ENCODE results near the gene SNX32. TPM values are rescaled to one million over a fixed set of nuclear protein-coding genes. Genes with fewer than 3 reads are reported as not detected.

SNX32 gene
- total RNA-seq, 2 donors from 2014 or later = 2.2 to 4.6 TPM

DNA sequence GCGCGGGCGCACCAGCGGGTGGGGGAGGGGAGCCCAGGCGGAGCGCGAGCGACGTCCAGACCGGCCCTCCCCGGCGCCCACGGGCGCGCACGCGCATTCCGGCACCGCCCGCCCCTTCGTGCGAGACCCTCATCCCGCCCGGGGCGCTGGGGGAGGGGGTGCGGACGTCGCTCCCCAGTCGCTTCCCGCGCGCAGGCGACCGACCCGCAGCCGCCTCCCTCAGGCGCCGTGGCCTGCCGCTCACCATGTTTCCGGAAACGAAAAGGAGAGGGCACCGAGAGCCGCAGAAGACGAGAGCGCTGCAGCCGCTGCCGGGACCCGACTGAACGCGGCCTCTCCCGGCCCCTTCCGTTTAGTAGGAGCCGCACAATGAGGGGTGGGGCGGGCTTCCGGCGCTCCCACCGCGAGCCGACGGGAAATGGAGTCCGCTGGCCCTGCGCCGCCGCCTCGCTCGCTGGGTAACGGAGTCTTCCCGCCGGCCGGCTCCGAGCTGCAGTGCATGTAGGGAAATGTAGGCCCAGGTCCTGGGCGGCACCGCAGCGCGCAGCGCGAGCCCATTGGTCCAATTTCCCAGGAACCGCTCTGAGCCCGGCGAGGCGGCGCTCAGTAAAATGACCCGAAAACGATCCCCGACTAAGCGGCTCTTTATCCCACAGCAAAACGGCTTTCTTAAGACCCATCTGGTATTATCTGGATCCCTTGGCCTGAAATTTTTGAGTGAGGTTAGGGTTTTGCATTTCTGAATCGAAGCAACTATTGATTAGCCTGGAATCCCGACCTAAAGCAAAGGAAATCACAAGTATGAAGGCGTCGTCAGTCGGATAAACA lies 24.3 kb downstream of the SNX32 start, which contains the start of gene CFL1:
TSS of gene CFL1 (minus strand) at position 328 of the 828 bp plus-strand sequence. CDS start at position 247, 81 bp downstream.
- DNase-seq (peak; percentile 98), ATAC-seq (replicated peaks in 1 of 2) (peak; percentile 66)
- Mint-ChIP-seq H3K36me3 (ENCODE audit: insufficient read depth in 2 of 2) (peaks cover 26 to 38% of the 10 kb centered on the region in 2 donors), H3K27me3 (ENCODE audit: low read depth) (no peaks in the 10 kb centered on the region), H3K9me3 (no peaks in the 10 kb centered on the region), H3K27ac (peak within 1 kb of the TSS; percentile 95), H3K4me3 (peak within 1 kb of the TSS; percentile 97), H3K4me1 (ENCODE audit: low read depth) (peaks cover 65% of the 10 kb centered on the region)

- ATAC-seq (replicated peaks in 1 of 2) (no peak), DNase-seq (no peak)
- Mint-ChIP-seq H3K27ac (peak overlapping the region; percentile 95), H3K27me3 (ENCODE audit: low read depth) (no peaks in the 10 kb centered on the region), H3K4me3 (peak overlapping the region; percentile 96 to 97), H3K4me1 (ENCODE audit: low read depth) (peaks cover 64% of the 10 kb centered on the region), H3K9me3 (no peaks in the 10 kb centered on the region), H3K36me3 (ENCODE audit: insufficient read depth in 2 of 2) (peaks cover 24 to 36% of the 10 kb centered on the region in 2 donors)
Measured at GRCh38 chr11:65858681-65859087, 24.9 kb downstream of the SNX32 start.

GRCh38 chr11:65859095-65859811 lies 25.5 kb downstream of the SNX32 start:
- H3K36me3 Mint-ChIP-seq (ENCODE audit: insufficient read depth in 2 of 2) = peaks cover 20 to 31% of the 10 kb centered on the region in 2 donors
- H3K4me3 Mint-ChIP-seq = peak overlapping the region; percentile 96 to 97
- no peaks in the 10 kb centered on the region for H3K27me3 Mint-ChIP-seq (ENCODE audit: low read depth)
- H3K9me3 Mint-ChIP-seq = no peaks in the 10 kb centered on the region
- peak; percentile 99 to 100 for DNase-seq
- H3K27ac Mint-ChIP-seq = peak overlapping the region; percentile 95
- peaks cover 58% of the 10 kb centered on the region for H3K4me1 Mint-ChIP-seq (ENCODE audit: low read depth)
- ATAC-seq (replicated peaks in 1 of 2) = peak; percentile 69 to 71

DNA sequence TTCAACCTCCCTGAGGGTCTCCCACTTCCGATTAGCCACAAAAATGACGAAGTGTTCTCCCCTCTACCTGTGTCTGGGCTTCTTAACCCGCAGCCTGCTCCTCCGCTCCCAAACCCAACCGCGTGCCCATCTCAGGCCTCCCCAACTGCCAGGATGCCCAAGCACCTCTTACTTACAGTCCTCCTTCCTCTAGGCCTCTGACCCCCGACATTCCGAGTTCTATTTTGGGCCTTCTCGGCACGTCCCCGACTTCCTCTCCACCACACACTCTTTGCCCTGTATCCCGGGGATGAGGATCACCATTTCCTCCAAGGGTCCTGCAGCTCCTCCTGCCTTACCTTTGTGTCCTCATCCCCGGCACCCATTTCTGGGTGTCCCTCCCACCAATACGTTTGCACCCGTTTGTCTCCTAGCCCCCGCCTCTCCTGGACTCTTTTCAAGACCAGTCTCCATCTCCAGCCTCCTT lies 26.1 kb downstream of the SNX32 start:
- DNase-seq (no peak), ATAC-seq (replicated peaks in 1 of 2) (peak; percentile 0 to 5)
- H3K4me1 Mint-ChIP-seq (ENCODE audit: low read depth) = peaks cover 52% of the 10 kb centered on the region
- H3K4me3 Mint-ChIP-seq = peak overlapping the region; percentile 96 to 97
- peak overlapping the region; percentile 83 for H3K27ac Mint-ChIP-seq
- no peaks in the 10 kb centered on the region for H3K9me3 Mint-ChIP-seq
- H3K27me3 Mint-ChIP-seq (ENCODE audit: low read depth) = no peaks in the 10 kb centered on the region
- H3K36me3 Mint-ChIP-seq (ENCODE audit: insufficient read depth in 2 of 2) = peaks cover 15 to 25% of the 10 kb centered on the region in 2 donors

- Mint-ChIP-seq H3K27ac (peak within 1 kb of the TSS; percentile 95), H3K36me3 (ENCODE audit: insufficient read depth in 2 of 2) (peaks cover 12 to 23% of the 10 kb centered on the region in 2 donors), H3K27me3 (ENCODE audit: low read depth) (no peaks in the 10 kb centered on the region), H3K4me3 (peak within 1 kb of the TSS; percentile 96 to 97), H3K9me3 (no peaks in the 10 kb centered on the region), H3K4me1 (ENCODE audit: low read depth) (peaks cover 46% of the 10 kb centered on the region)
- ATAC-seq (replicated peaks in 1 of 2) (peak; percentile 43 to 47), DNase-seq (peak; percentile 97)
Measured at GRCh38 chr11:65860278-65861164, 26.8 kb downstream of the SNX32 start, which contains the start of gene MUS81. Gene MUS81 (plus strand): TSS chr11:65860433. CDS start chr11:65860754, 321 bp downstream.

GRCh38 chr11:65861165-65861505 lies 27.4 kb downstream of the SNX32 start:
- H3K27me3 Mint-ChIP-seq (ENCODE audit: low read depth) = no peaks in the 10 kb centered on the region
- peak overlapping the region; percentile 87 for H3K27ac Mint-ChIP-seq
- ATAC-seq (replicated peaks in 1 of 2) (no peak), DNase-seq (no peak)
- H3K36me3 Mint-ChIP-seq (ENCODE audit: insufficient read depth in 2 of 2) = peaks cover 10 to 19% of the 10 kb centered on the region in 2 donors
- peaks cover 39% of the 10 kb centered on the region for H3K4me1 Mint-ChIP-seq (ENCODE audit: low read depth)
- peak overlapping the region; percentile 96 to 97 for H3K4me3 Mint-ChIP-seq
- no peaks in the 10 kb centered on the region for H3K9me3 Mint-ChIP-seq

DNA sequence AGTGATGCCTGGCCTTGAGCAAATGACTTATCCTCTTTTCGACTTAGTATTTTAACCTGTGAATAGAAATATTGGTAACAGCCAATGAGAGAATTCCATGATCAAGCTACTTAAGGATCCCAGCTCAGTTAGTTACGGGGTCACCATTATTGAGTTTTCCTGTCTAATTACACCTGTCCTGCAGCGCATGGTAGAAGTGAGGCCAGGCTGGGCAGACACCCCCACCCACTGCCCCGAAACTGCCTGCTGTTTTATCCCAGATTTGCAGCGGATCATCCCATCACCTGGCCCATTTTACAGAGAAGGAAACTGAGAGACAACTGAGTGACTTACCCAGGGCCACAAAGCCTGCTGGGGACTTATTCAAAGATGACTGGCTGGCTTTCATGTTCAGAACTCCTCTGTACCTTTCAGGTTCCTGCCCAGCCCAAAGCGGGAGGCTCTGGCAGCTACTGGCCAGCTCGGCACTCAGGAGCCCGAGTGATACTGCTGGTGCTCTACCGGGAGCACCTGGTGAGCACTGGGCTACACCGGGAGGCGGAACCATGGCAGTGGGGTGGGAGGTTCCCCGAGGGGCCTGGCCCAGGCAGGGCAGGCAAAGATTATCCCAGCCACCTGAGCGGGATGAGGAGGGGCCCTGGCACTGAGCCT lies 27.9 kb downstream of the SNX32 start:
- peaks cover 36% of the 10 kb centered on the region for H3K4me1 Mint-ChIP-seq (ENCODE audit: low read depth)
- H3K27ac Mint-ChIP-seq = no peak overlapping the region
- DNase-seq (peak in 1 of 2 donors; percentile 1), ATAC-seq (replicated peaks in 1 of 2) (no peak)
- H3K9me3 Mint-ChIP-seq = no peaks in the 10 kb centered on the region
- peak overlapping the region; percentile 96 to 97 for H3K4me3 Mint-ChIP-seq
- no peaks in the 10 kb centered on the region for H3K27me3 Mint-ChIP-seq (ENCODE audit: low read depth)
- H3K36me3 Mint-ChIP-seq (ENCODE audit: insufficient read depth in 2 of 2) = peaks cover 5 to 14% of the 10 kb centered on the region in 2 donors

GRCh38 chr11:65862191-65862735 lies 28.5 kb downstream of the SNX32 start:
- Mint-ChIP-seq H3K4me3 (peak overlapping the region; percentile 96 to 97), H3K27ac (no peak overlapping the region), H3K36me3 (ENCODE audit: insufficient read depth in 2 of 2) (peaks cover 3 to 14% of the 10 kb centered on the region in 2 donors), H3K27me3 (ENCODE audit: low read depth) (no peaks in the 10 kb centered on the region), H3K4me1 (ENCODE audit: low read depth) (peaks cover 39% of the 10 kb centered on the region), H3K9me3 (no peaks in the 10 kb centered on the region)
- ATAC-seq (replicated peaks in 1 of 2) (no peak), DNase-seq (no peak)

DNA sequence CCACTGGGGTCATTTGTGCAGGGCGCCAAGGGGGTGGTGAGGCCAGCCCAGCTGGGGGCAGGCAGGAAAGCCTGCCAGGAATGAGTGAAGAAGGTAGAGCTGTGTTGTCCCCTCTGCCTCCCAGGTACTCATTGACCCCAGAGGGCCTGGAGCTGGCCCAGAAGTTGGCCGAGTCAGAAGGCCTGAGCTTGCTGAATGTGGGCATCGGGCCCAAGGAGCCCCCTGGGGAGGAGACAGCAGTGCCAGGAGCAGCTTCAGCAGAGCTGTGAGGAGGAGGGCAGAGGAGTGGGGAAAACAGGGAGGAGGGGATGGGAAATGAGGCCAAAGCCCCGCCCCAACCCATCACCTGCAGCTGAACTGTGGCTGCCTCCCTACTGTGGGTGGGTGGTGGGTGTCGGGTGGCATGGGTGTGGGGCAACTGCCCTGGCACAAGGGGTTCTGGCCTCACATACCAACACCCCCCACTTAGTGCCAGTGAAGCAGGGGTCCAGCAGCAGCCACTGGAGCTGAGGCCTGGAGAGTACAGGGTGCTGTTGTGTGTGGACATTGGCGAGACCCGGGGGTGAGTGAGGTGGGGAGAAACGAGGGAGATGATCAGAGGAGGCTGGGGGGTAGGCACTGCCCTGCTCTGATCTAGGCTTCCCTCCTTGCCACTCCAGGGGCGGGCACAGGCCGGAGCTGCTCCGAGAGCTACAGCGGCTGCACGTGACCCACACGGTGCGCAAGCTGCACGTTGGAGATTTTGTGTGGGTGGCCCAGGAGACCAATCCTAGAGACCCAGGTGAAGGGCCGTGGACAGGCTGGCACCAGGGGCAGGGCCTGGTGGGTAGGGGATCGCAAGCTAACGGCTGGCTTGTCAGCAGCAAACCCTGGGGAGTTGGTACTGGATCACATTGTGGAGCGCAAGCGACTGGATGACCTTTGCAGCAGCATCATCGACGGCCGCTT lies 29.5 kb downstream of the SNX32 start:
- DNase-seq = no peak
- no peak overlapping the region for H3K27ac Mint-ChIP-seq
- peaks cover 40% of the 10 kb centered on the region for H3K4me1 Mint-ChIP-seq (ENCODE audit: low read depth)
- peak overlapping the region in 1 of 2 donors; percentile 96 for H3K4me3 Mint-ChIP-seq
- H3K9me3 Mint-ChIP-seq = no peaks in the 10 kb centered on the region
- H3K27me3 Mint-ChIP-seq (ENCODE audit: low read depth) = no peaks in the 10 kb centered on the region
- H3K36me3 Mint-ChIP-seq (ENCODE audit: insufficient read depth in 2 of 2) = peaks cover 3 to 15% of the 10 kb centered on the region in 2 donors
- ATAC-seq (replicated peaks in 1 of 2) = no peak

DNA sequence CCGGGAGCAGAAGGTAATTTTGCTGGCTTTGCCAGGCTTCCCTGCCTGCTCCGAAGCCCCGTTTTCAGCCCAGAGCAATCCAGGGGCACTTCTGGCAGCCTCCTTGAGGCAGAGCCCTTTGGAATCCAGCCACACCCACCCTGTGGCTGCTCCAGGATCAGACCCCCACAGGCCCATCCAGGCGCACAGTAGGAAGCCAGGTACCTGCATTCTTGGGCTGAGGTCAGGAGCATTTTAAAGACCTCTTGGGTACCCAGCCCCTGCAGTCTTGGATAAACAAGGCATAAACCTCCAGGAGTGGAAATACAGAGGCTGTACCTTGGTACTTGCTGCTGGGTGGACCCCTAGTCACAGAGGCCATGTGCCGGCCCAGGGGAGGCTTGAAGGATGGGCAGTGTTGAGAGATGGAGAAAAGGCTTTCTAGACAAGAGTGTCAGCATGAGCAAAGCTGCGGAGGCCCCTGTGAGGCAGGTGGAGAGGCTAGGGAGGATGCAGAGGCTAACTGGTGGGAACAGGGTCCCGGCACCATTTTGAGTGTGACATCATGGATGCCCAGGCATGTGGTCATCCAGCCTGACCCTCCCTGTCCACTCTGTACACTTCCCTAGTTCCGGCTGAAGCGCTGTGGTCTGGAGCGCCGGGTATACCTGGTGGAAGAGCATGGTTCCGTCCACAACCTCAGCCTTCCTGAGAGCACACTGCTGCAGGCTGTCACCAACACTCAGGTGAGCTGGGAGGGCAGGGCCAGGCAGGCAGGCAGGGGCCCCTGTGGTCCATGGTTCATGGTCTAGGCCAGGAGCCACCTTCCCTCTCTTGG lies 30.3 kb downstream of the SNX32 start:
- H3K27ac Mint-ChIP-seq = no peak overlapping the region
- peaks cover 40% of the 10 kb centered on the region for H3K4me1 Mint-ChIP-seq (ENCODE audit: low read depth)
- H3K27me3 Mint-ChIP-seq (ENCODE audit: low read depth) = no peaks in the 10 kb centered on the region
- DNase-seq = no peak
- H3K4me3 Mint-ChIP-seq = no peak overlapping the region
- ATAC-seq (replicated peaks in 1 of 2) = no peak
- H3K36me3 Mint-ChIP-seq (ENCODE audit: insufficient read depth in 2 of 2) = peaks cover 3 to 15% of the 10 kb centered on the region in 2 donors
- H3K9me3 Mint-ChIP-seq = no peaks in the 10 kb centered on the region
